IMR-90 (cell line): Measurements from ENCODE around the gene ANGPTL4. TPM values are rescaled to one million over a fixed set of nuclear protein-coding genes. Genes with fewer than 3 reads are reported as not detected.
"Not testable (repeated sequence)": the region's sequence is repeated elsewhere in the genome, so short reads cannot be mapped to it uniquely, and the experiment has no call there.

Source experiments
- ATAC-seq: fragments of 200-7000 bp; cut with Tn5 transposase; 2 replicates; pipeline ENCODE4 v1.9.1; 2020; ENCODE audit warnings: low read depth, mild to moderate bottlenecking, moderate library complexity
- BruUV-seq: library from RNA; stranded (reverse); fragments of 400-500 nt; replicated peaks from 2 replicates; lab custom pipeline; 2021; lab: Mats Ljungman, UMichigan
- CTCF ChIA-PET: fragments of 300-600 bp; formaldehyde crosslinking; extraction: SDS; loops from one replicate; lab custom pipeline; 2021; ENCODE audit warnings: antibody characterized with exemption; lab: Yijun Ruan, JAX
- POLR2A ChIA-PET: fragments of 300-600 bp; sonication (Branson Sonifier 250); formaldehyde crosslinking; loops from one replicate; lab custom pipeline; 2022; ENCODE audit warnings: antibody characterized with exemption; ENCODE audit not compliant: unreplicated experiment; lab: Charles Lee
- DNase-seq: peaks from one replicate; pipeline ENCODE4 v3.0.0; 2013
- H2AFZ ChIP-seq: replicated peaks from 2 replicates; pipeline ENCODE3; 2013; ENCODE audit warnings: low read length, mild to moderate bottlenecking; ENCODE audit not compliant: poor library complexity
- H2AK5ac ChIP-seq: 2 replicates; pipeline ENCODE4 v1.6.1; 2013; ENCODE audit warnings: low read depth, low read length, inconsistent platforms
- H2AK9ac ChIP-seq: replicated peaks from 2 replicates; pipeline ENCODE3; 2013; ENCODE audit warnings: mild to moderate bottlenecking, low read depth, low read length, moderate library complexity; ENCODE audit not compliant: poor library complexity
- H2BK120ac ChIP-seq: 2 replicates; pipeline ENCODE4 v1.6.1; 2013; ENCODE audit warnings: low read depth, low read length, inconsistent platforms
- H2BK15ac ChIP-seq: 3 replicates; pipeline ENCODE4 v1.6.1; 2013; ENCODE audit warnings: low read depth, low read length, inconsistent platforms
- H2BK20ac ChIP-seq: 2 replicates; pipeline ENCODE4 v1.6.1; 2013; ENCODE audit warnings: low read depth, mild to moderate bottlenecking, inconsistent platforms, low read length, moderate library complexity
- H2BK5ac ChIP-seq: 2 replicates; pipeline ENCODE4 v1.6.1; 2013; ENCODE audit warnings: mild to moderate bottlenecking, low read depth, low read length, inconsistent platforms; ENCODE audit not compliant: poor library complexity, severe bottlenecking
- H3K14ac ChIP-seq: replicated peaks from 2 replicates; pipeline ENCODE4 v1.6.1; 2013; ENCODE audit warnings: low read depth, low read length, inconsistent platforms
- H3K18ac ChIP-seq: 2 replicates; pipeline ENCODE4 v1.6.1; 2013; ENCODE audit warnings: low read depth, low read length, control low read depth
- H3K23ac ChIP-seq: 2 replicates; pipeline ENCODE4 v1.6.1; 2013; ENCODE audit warnings: low read depth, low read length, inconsistent platforms
- H3K27ac ChIP-seq: 2 replicates; pipeline ENCODE4 v1.5.1; 2013; ENCODE audit warnings: mild to moderate bottlenecking, control low read depth, low read length; ENCODE audit not compliant: insufficient read depth
- H3K27me3 ChIP-seq: 2 replicates; pipeline ENCODE4 v1.6.1; 2013; ENCODE audit warnings: low read length; ENCODE audit not compliant: control insufficient read depth, insufficient read depth
- H3K36me3 ChIP-seq: 2 replicates; pipeline ENCODE4 v1.6.1; 2013; ENCODE audit warnings: low read length, mixed read lengths; ENCODE audit not compliant: control insufficient read depth, insufficient read depth
- H3K4ac ChIP-seq: 2 replicates; pipeline ENCODE4 v1.6.1; 2013; ENCODE audit warnings: low read depth, low read length, inconsistent platforms
- H3K4me1 ChIP-seq: 2 replicates; pipeline ENCODE4 v1.6.1; 2013; ENCODE audit warnings: low read length, mixed read lengths; ENCODE audit not compliant: control insufficient read depth, insufficient read depth
- H3K4me2 ChIP-seq: 2 replicates; pipeline ENCODE4 v1.6.1; 2013; ENCODE audit warnings: low read depth, mild to moderate bottlenecking, control low read depth, low read length, moderate library complexity
- H3K4me3 ChIP-seq: 2 replicates; pipeline ENCODE4 v1.5.1; 2013; ENCODE audit warnings: low read depth, mild to moderate bottlenecking, control low read depth, low read length, moderate library complexity; ENCODE audit not compliant: insufficient read depth
- H3K56ac ChIP-seq: 2 replicates; pipeline ENCODE4 v1.6.1; 2013; ENCODE audit warnings: low read length, inconsistent platforms; ENCODE audit not compliant: insufficient read depth; ENCODE audit errors: extremely low read depth
- H3K79me1 ChIP-seq, 2 experiments: 2 replicates each; pipeline ENCODE4 v1.6.1; 2013; ENCODE audit warnings: low read length in 2 of 2, inconsistent platforms in 1 of 2, low read depth in 1 of 2
- H3K9ac ChIP-seq: 2 replicates; pipeline ENCODE4 v1.6.1; 2013; ENCODE audit warnings: low read depth, low read length, control low read depth
- H3K9me1 ChIP-seq: 2 replicates; pipeline ENCODE4 v1.6.1; 2013; ENCODE audit warnings: low read length, inconsistent platforms; ENCODE audit not compliant: insufficient read depth
- H3K9me3 ChIP-seq: 2 replicates; pipeline ENCODE4 v1.6.1; 2013; ENCODE audit warnings: low read length; ENCODE audit not compliant: control insufficient read depth, insufficient read depth
- H4K20me1 ChIP-seq: 2 replicates; pipeline ENCODE4 v1.6.1; 2013; ENCODE audit warnings: low read length, inconsistent platforms; ENCODE audit not compliant: insufficient read depth
- H4K5ac ChIP-seq: 2 replicates; pipeline ENCODE4 v1.6.1; 2013; ENCODE audit warnings: mild to moderate bottlenecking, low read depth, low read length, control low read depth
- H4K8ac ChIP-seq, 2 experiments: 2 replicates each; pipeline ENCODE4 v1.6.1; 2013; ENCODE audit warnings: low read depth in 2 of 2, low read length in 2 of 2, control low read depth in 1 of 2, inconsistent platforms in 1 of 2
- H4K91ac ChIP-seq: 2 replicates; pipeline ENCODE4 v1.6.1; 2013; ENCODE audit warnings: low read depth, low read length, inconsistent platforms; ENCODE audit not compliant: insufficient read depth
- CEBPB ChIP-seq: IDR thresholded peaks from 2 replicates; pipeline ENCODE4 v1.6.1; 2012; ENCODE audit warnings: low read depth, low read length, improper control_type of control experiment
- CTCF ChIP-seq: conservative IDR thresholded peaks from 2 replicates; pipeline ENCODE4 v1.5.1; 2012; ENCODE audit warnings: mild to moderate bottlenecking, low read depth, low read length, improper control_type of control experiment
- MAFK ChIP-seq: IDR thresholded peaks from 2 replicates; pipeline ENCODE4 v1.6.1; 2012; ENCODE audit warnings: low read depth, low read length, improper control_type of control experiment
- WGBS, 2 experiments: methylation state at CpG; one replicate each; pipeline versions ENCODE4 v1.1.5 to v1.1.7; 2013; ENCODE audit warnings: missing lambda C conversion rate in 2 of 2; ENCODE audit not compliant: insufficient read length in 1 of 2; ENCODE audit errors: extremely low coverage in 2 of 2; 5-methylcytosine and 5-hydroxymethylcytosine counted together
- dilution Hi-C: fragments of 300-500 bp; cut with HindIII; formaldehyde crosslinking; loops from one replicate; pipeline ENCODE4 v1.14.3; 2018; ENCODE audit warnings: low sequenced_read_pairs; ENCODE audit not compliant: unreplicated experiment
- in situ Hi-C: fragments of 300-500 bp; cut with MboI; formaldehyde crosslinking; loops from 3 replicates; pipeline ENCODE4 v1.14.3; 2019; ENCODE audit warnings: low sequenced_read_pairs, inconsistent platforms, mixed read lengths
- intact Hi-C: fragments of 100-400 bp; cut with micrococcal nuclease; formaldehyde crosslinking; loops from 2 replicates; pipeline ENCODE4 v1.10.0; 2022
- polyA plus RNA-seq, 3 experiments: library from polyadenylated mRNA; depleted of rRNA; stranded (reverse); fragments of >200 nt; gene quantifications; 2 replicates each; pipeline ENCODE4 v1.2.3, GENCODE V29; 2012; ENCODE audit warnings: low replicate concordance in 1 of 3
- total RNA-seq: library from RNA; depleted of rRNA; stranded (reverse); fragments of >200 nt; gene quantifications from 2 replicates; pipeline ENCODE4 v1.2.3, GENCODE V29; 2012

ANGPTL4 gene
- total and polyA plus RNA-seq, 2 of the 4 experiments (the other 2 are of a cell fraction): 1.4 to 19.1 TPM

GRCh38 chr19:8340341-8341096 is 23.4 kb upstream of the ANGPTL4 start:
- H3K23ac ChIP-seq: no peak overlapping the region
- no TSS peak for BruUV-seq
- H3K9ac ChIP-seq: no peak overlapping the region
- dilution Hi-C loops (no loop called here), intact Hi-C loops (no loop called here), in situ Hi-C loops (loop anchor here (5.0 kb wide), 1 partner anchor 232 kb away; no protein-coding TSS in a partner anchor)
- TF ChIP-seq CEBPB: 0 out of 2 replicates have a peak, but pooled peaks have one; percentile 26
- TF ChIP-seq MAFK: no peak
- TF ChIP-seq CTCF: 0 out of 2 replicates have a peak, but pooled peaks have one; percentile 13
- no peak overlapping the region for H2AK5ac ChIP-seq
- H2AK9ac ChIP-seq: no peak overlapping the region
- H3K79me1 ChIP-seq: no peaks in the 10 kb centered on the region
- H4K5ac ChIP-seq: no peak overlapping the region
- H3K18ac ChIP-seq: no peak overlapping the region
- no peak overlapping the region for H4K8ac ChIP-seq
- no peak overlapping the region for H2BK20ac ChIP-seq
- no peak overlapping the region for H2BK15ac ChIP-seq
- POLR2A ChIA-PET: no interaction called here
- peak; percentile 15 for ATAC-seq
- H3K14ac ChIP-seq: no peak overlapping the region
- H2BK120ac ChIP-seq: no peak overlapping the region
- no peaks in the 10 kb centered on the region for H3K9me1 ChIP-seq
- no peak overlapping the region for H3K4me2 ChIP-seq
- H3K4ac ChIP-seq: no peak overlapping the region
- no peak overlapping the region for H3K27ac ChIP-seq
- no peaks in the 10 kb centered on the region for H3K36me3 ChIP-seq
- no peak overlapping the region for H3K56ac ChIP-seq
- H2BK5ac ChIP-seq: no peak overlapping the region
- WGBS, 2 experiments: 8% methylated on average over 10 of the region's 15 CpGs; no CpG with 5 or more reads in 1 of the 2 experiments
- no peaks in the 10 kb centered on the region for H4K20me1 ChIP-seq
- CTCF ChIA-PET: interaction anchor here (0.6 kb wide), 2 partner anchors 13 to 73 kb away, joined by 3 to 7 read pairs; no protein-coding TSS in a partner anchor
- H3K4me3 ChIP-seq: no peak overlapping the region
- no peak for DNase-seq
- H3K9me3 ChIP-seq: no peaks in the 10 kb centered on the region
- peaks cover 26% of the 10 kb centered on the region for H3K27me3 ChIP-seq
- no peak overlapping the region for H4K91ac ChIP-seq
- peak overlapping the region; percentile 81 for H2AFZ ChIP-seq
- H3K4me1 ChIP-seq: peaks cover 4% of the 10 kb centered on the region; the same call in 1 of the 2 replicates

- H3K4ac ChIP-seq, intact Hi-C loops, H3K9me1 ChIP-seq, H3K14ac ChIP-seq, H3K4me3 ChIP-seq, H3K18ac ChIP-seq, H4K91ac ChIP-seq, POLR2A ChIA-PET, H3K79me1 ChIP-seq, H3K23ac ChIP-seq, ATAC-seq, H3K36me3 ChIP-seq, H4K20me1 ChIP-seq, dilution Hi-C loops, H2BK20ac ChIP-seq, H3K9me3 ChIP-seq, H2BK5ac ChIP-seq, H3K27ac ChIP-seq, H2BK15ac ChIP-seq, H3K56ac ChIP-seq, H3K4me1 ChIP-seq, BruUV-seq, H2AK9ac ChIP-seq, H4K8ac ChIP-seq, H4K5ac ChIP-seq, H2AK5ac ChIP-seq, H2BK120ac ChIP-seq, DNase-seq, H3K4me2 ChIP-seq, H3K9ac ChIP-seq, H2AFZ ChIP-seq: not testable (repeated sequence)
- in situ Hi-C loops: loop anchor here (5.0 kb wide), 1 partner anchor 231 kb away; no protein-coding TSS in a partner anchor
- WGBS, 2 experiments: no CpG with 5 or more reads among the region's 4 CpGs
- H3K27me3 ChIP-seq: peaks cover 17% of the 10 kb centered on the region; the same call in 1 of the 2 replicates
- CTCF ChIA-PET: interaction anchor here (0.6 kb wide), 3 partner anchors 12 to 274 kb away, joined by 3 to 7 read pairs (median 3); no protein-coding TSS in a partner anchor
Measured at GRCh38 chr19:8341504-8341903, 22.5 kb upstream of the ANGPTL4 start.
